ENCODE data around the gene BTLA.
"Not testable (repeated sequence)": the region's sequence is repeated elsewhere in the genome, so short reads cannot be mapped to it uniquely, and the experiment has no call there.

Gene BTLA

GRCh38 chr3:112445839-112446238 is 53.4 kb downstream of the BTLA start:
- TF ChIP-seq ZNF274 (IDR thresholded peaks at IDR 0.05; ENCODE audit: low read depth, low read length), result no peak
- no peak overlapping the region for H3K4me3 ChIP-seq (ENCODE audit: low read length)

- TF ChIP-seq ZNF274 (IDR thresholded peaks at IDR 0.05; ENCODE audit: low read depth, low read length), result no peak
- no peak overlapping the region for H3K4me3 ChIP-seq (ENCODE audit: low read length)
Observed at GRCh38 chr3:112437146-112438022, 61.9 kb downstream of the BTLA start.

GRCh38 chr3:112429960-112430359 is 69.3 kb downstream of the BTLA start:
- no peak overlapping the region for H3K4me3 ChIP-seq (ENCODE audit: low read length)
- TF ChIP-seq ZNF274 (IDR thresholded peaks at IDR 0.05; ENCODE audit: low read depth, low read length), result no peak

GRCh38 chr3:112427123-112427522 is 72.1 kb downstream of the BTLA start:
- H3K4me3 ChIP-seq (ENCODE audit: low read length), result no peak overlapping the region
- no peak for TF ChIP-seq ZNF274 (IDR thresholded peaks at IDR 0.05; ENCODE audit: low read depth, low read length)

- TF ChIP-seq ZNF274 (IDR thresholded peaks at IDR 0.05; ENCODE audit: low read depth, low read length), result no peak
- no peak overlapping the region for H3K4me3 ChIP-seq (ENCODE audit: low read length)
Observed at GRCh38 chr3:112425858-112426750, 73.2 kb downstream of the BTLA start.

- TF ChIP-seq ZNF274 (IDR thresholded peaks at IDR 0.05; ENCODE audit: low read depth, low read length), result no peak
- no peak overlapping the region for H3K4me3 ChIP-seq (ENCODE audit: low read length)
Observed at GRCh38 chr3:112425382-112425781, 73.9 kb downstream of the BTLA start.

GRCh38 chr3:112424394-112424793 is 74.9 kb downstream of the BTLA start:
- no peak overlapping the region for H3K4me3 ChIP-seq (ENCODE audit: low read length)
- no peak for TF ChIP-seq ZNF274 (IDR thresholded peaks at IDR 0.05; ENCODE audit: low read depth, low read length)

- not testable (repeated sequence) for H3K4me3 ChIP-seq (ENCODE audit: low read length)
Observed at GRCh38 chr3:112422921-112423320, 76.4 kb downstream of the BTLA start.

GRCh38 chr3:112418526-112418925 is 80.7 kb downstream of the BTLA start:
- not testable (repeated sequence) for H3K4me3 ChIP-seq (ENCODE audit: low read length)

GRCh38 chr3:112417696-112418318 is 81.5 kb downstream of the BTLA start:
- no peak overlapping the region for H3K4me3 ChIP-seq (ENCODE audit: low read length)
- TF ChIP-seq ZNF274 (IDR thresholded peaks at IDR 0.05; ENCODE audit: low read depth, low read length), result no peak

- no peak overlapping the region for H3K4me3 ChIP-seq (ENCODE audit: low read length)
- no peak for TF ChIP-seq ZNF274 (IDR thresholded peaks at IDR 0.05; ENCODE audit: low read depth, low read length)
Observed at GRCh38 chr3:112416391-112417212, 82.7 kb downstream of the BTLA start.

GRCh38 chr3:112415390-112415789 is 83.9 kb downstream of the BTLA start:
- TF ChIP-seq ZNF274 (IDR thresholded peaks at IDR 0.05; ENCODE audit: low read depth, low read length), result no peak
- no peak overlapping the region for H3K4me3 ChIP-seq (ENCODE audit: low read length)

Data from GM08714 (cell line).